GM12878 (cell line): ENCODE results near the gene BCORL1. TPM values are rescaled to one million over a fixed set of nuclear protein-coding genes. Genes with fewer than 3 reads are reported as not detected.

Source experiments
- ATAC-seq: fragments of 200-7000 bp; cut with Tn5 transposase; 3 replicates; pipeline ENCODE4 v1.9.1; 2020; ENCODE audit warnings: mild to moderate bottlenecking, moderate library complexity
- BruUV-seq: library from RNA; stranded (reverse); fragments of 400-500 nt; replicated peaks from 2 replicates; lab custom pipeline; 2021; lab: Mats Ljungman, UMichigan
- CTCF ChIA-PET: fragments of 300-600 bp; sonication (Branson Sonifier 250); formaldehyde crosslinking; extraction: SDS; loops from one replicate; lab custom pipeline; 2021; ENCODE audit warnings: inconsistent platforms; lab: Yijun Ruan, JAX
- POLR2A ChIA-PET: fragments of 350-600 bp; formaldehyde crosslinking; extraction: SDS; loops from one replicate; lab custom pipeline; 2021; ENCODE audit warnings: inconsistent platforms; lab: Charles Lee
- RAD21 ChIA-PET: fragments of 300-600 bp; sonication (Branson Sonifier 250); formaldehyde crosslinking; loops from one replicate; lab custom pipeline; 2023; ENCODE audit warnings: antibody characterized with exemption; ENCODE audit not compliant: unreplicated experiment; lab: Charles Lee
- SMC1A ChIA-PET: fragments of 300-600 bp; sonication (Branson Sonifier 250); formaldehyde crosslinking; loops from one replicate; lab custom pipeline; 2023; ENCODE audit not compliant: unreplicated experiment, uncharacterized antibody; lab: Charles Lee
- DNase-seq: peaks from one replicate; pipeline ENCODE4 v3.0.0-alpha.2; 2011; ENCODE audit warnings: low read depth, low spot score
- FAIRE-seq: peaks from 3 replicates; lab custom pipeline; 2011; peaks lifted over from hg19 to GRCh38; lab: Jason Lieb, UNC
- H2AFZ ChIP-seq: 2 replicates; pipeline ENCODE4 v1.6.0; 2011; ENCODE audit warnings: low read depth, low read length, control low read depth; ENCODE audit not compliant: control insufficient read depth
- H3K27ac ChIP-seq: 2 replicates; pipeline ENCODE4 v1.5.1; 2011; ENCODE audit warnings: control low read depth; ENCODE audit not compliant: control insufficient read depth, insufficient read depth
- H3K27me3 ChIP-seq, 2 experiments: replicated peaks in 1 of 2; 2 replicates each; pipeline versions ENCODE4 v1.6.0 to v1.6.1; 2011; ENCODE audit warnings: low read length in 1 of 2; ENCODE audit not compliant: control insufficient read depth in 2 of 2, insufficient read depth in 2 of 2
- H3K36me3 ChIP-seq, 2 experiments: 2 replicates each; pipeline ENCODE4 v1.5.1; 2011; ENCODE audit warnings: low read length in 1 of 2; ENCODE audit not compliant: control insufficient read depth in 2 of 2, insufficient read depth in 2 of 2
- H3K4me1 ChIP-seq: 2 replicates; pipeline ENCODE4 v1.6.1; 2011; ENCODE audit warnings: mild to moderate bottlenecking, low read length, moderate library complexity, mixed read lengths; ENCODE audit not compliant: control insufficient read depth, insufficient read depth
- H3K4me2 ChIP-seq: 2 replicates; pipeline ENCODE4 v1.6.0; 2011; ENCODE audit warnings: control low read depth; ENCODE audit not compliant: control insufficient read depth, insufficient read depth
- H3K4me3 ChIP-seq: fragments of 200-600 bp; sonication (generic); 2 replicates; pipeline ENCODE4 v1.5.1; 2016
- H3K79me2 ChIP-seq: 2 replicates; pipeline ENCODE4 v1.6.0; 2011; ENCODE audit warnings: low read length; ENCODE audit not compliant: control insufficient read depth, insufficient read depth
- H3K9ac ChIP-seq: 2 replicates; pipeline ENCODE4 v1.8.0; 2011; ENCODE audit warnings: low read length, control low read depth, mixed read lengths; ENCODE audit not compliant: control insufficient read depth, insufficient read depth
- H3K9me3 ChIP-seq: replicated peaks from 3 replicates; pipeline ENCODE4 v1.5.1; 2011; ENCODE audit warnings: mild to moderate bottlenecking, low read length; ENCODE audit not compliant: control insufficient read depth, insufficient read depth
- H4K20me1 ChIP-seq: 2 replicates; pipeline ENCODE4 v1.6.0; 2011; ENCODE audit not compliant: control insufficient read depth, insufficient read depth
- BCLAF1 ChIP-seq: fragments of 450-650 bp; IDR thresholded peaks from 2 replicates; pipeline ENCODE4 v1.6.1; 2017; ENCODE audit warnings: antibody characterized with exemption, mild to moderate bottlenecking, moderate library complexity
- E2F4 ChIP-seq: IDR thresholded peaks from 2 replicates; pipeline ENCODE4 v1.6.1; 2012; ENCODE audit warnings: low read depth, low read length, improper control_type of control experiment
- NFYA ChIP-seq: IDR thresholded peaks from 2 replicates; pipeline ENCODE4 v1.6.1; 2011; ENCODE audit warnings: low read depth, mild to moderate bottlenecking, low read length, improper control_type of control experiment, borderline replicate concordance
- NR2C1 ChIP-seq: fragments of 450-650 bp; IDR thresholded peaks from 2 replicates; pipeline ENCODE4 v1.6.1; 2017; ENCODE audit warnings: antibody characterized with exemption, mild to moderate bottlenecking, moderate library complexity
- NR2F1 ChIP-seq: fragments of 450-650 bp; conservative IDR thresholded peaks from 2 replicates; pipeline ENCODE4 v1.6.1; 2017; ENCODE audit warnings: mild to moderate bottlenecking
- PBX3 ChIP-seq: IDR thresholded peaks from 2 replicates; pipeline ENCODE4 v1.6.1; 2011; ENCODE audit warnings: mild to moderate bottlenecking, low read depth, low read length, moderate library complexity; ENCODE audit not compliant: insufficient replicate concordance
- SIN3A ChIP-seq: IDR thresholded peaks from 2 replicates; pipeline ENCODE4 v1.6.1; 2012; ENCODE audit warnings: low read depth, low read length, improper control_type of control experiment
- STAT1 ChIP-seq: fragments of 450-650 bp; conservative IDR thresholded peaks from 2 replicates; pipeline ENCODE4 v1.6.1; 2014; ENCODE audit warnings: antibody characterized with exemption, mild to moderate bottlenecking
- WGBS: methylation state at CpG from one replicate; pipeline ENCODE4 v1.1.6; 2016; ENCODE audit warnings: low lambda C conversion rate; ENCODE audit not compliant: insufficient replicate concordance, insufficient coverage; ENCODE audit errors: missing lambda C conversion rate; 5-methylcytosine and 5-hydroxymethylcytosine counted together
- in situ Hi-C: fragments of 300-500 bp; cut with MboI; formaldehyde crosslinking; loops from 9 replicates; pipeline ENCODE4 v1.14.3; 2018; ENCODE audit warnings: mixed read lengths
- intact Hi-C: fragments of 100-400 bp; cut with micrococcal nuclease; formaldehyde crosslinking; loops from one replicate; pipeline ENCODE4 v1.14.2; 2022; ENCODE audit not compliant: unreplicated experiment
- polyA plus RNA-seq, 11 experiments: library from polyadenylated mRNA; depleted of rRNA in 4 of 11; unstranded in 6 of 11; stranded (reverse) in 5 of 11; fragments of >200 nt; fragmentation: Nextera tagmentation in 4 of 11; fragmentation: Illumina TruSeq in 1 of 11; extraction: Ambion mirVana in 4 of 11; extraction: Trizol in 1 of 11; gene quantifications; 1 replicate in 1 of 11; 2 replicates in 10 of 11; pipeline versions ENCODE4 v1.2.1 to v1.2.3, GENCODE V29; 2011 to 2016; ENCODE audit warnings: inconsistent platforms in 2 of 11, missing spikeins in 2 of 11, low read depth in 1 of 11
- total RNA-seq, 4 experiments: library from RNA; depleted of rRNA in 3 of 4; stranded (reverse); fragments of >200 nt in 3 of 4; fragmentation: Illumina TruSeq in 1 of 4; extraction: Trizol in 1 of 4; gene quantifications; 2 replicates each; pipeline versions ENCODE4 v1.2.1 to v1.2.3, GENCODE V29; 2013 to 2021

The BCORL1 gene
- total and polyA plus RNA-seq, 10 of the 15 experiments (the other 5 are each of a cell fraction or from before 2014, with no cell fraction given), result 0.16 to 7.2 (median 0.94) TPM

- ChIA-PET CTCF (interaction anchor here (1.2 to 1.4 kb wide), 2 partner anchors 32 to 70 kb away, joined by 3 read pairs; no protein-coding TSS in a partner anchor), POLR2A (no interaction called here), RAD21 (no interaction called here)
Measured at GRCh38 chrX:129996120-129996519, 13.7 kb downstream of the BCORL1 start.

More at GRCh38 chrX:129996120-129996519, 13.7 kb downstream of the BCORL1 start:
- H3K9ac ChIP-seq, result no peak overlapping the region
- WGBS, result 48% methylated on average over 4 of the region's 4 CpGs
- no peaks in the 10 kb centered on the region for H3K79me2 ChIP-seq
- no peaks in the 10 kb centered on the region for H3K27me3 ChIP-seq
- ATAC-seq (no peak), DNase-seq (no peak), FAIRE-seq (no peak)
- H2AFZ ChIP-seq, result no peak overlapping the region
- in situ Hi-C loops (no loop called here), intact Hi-C loops (no loop called here)
- no peaks in the 10 kb centered on the region for H3K4me1 ChIP-seq
- H4K20me1 ChIP-seq, result no peaks in the 10 kb centered on the region
- BruUV-seq, result no TSS peak
- SMC1A ChIA-PET, result no interaction called here
- H3K27ac ChIP-seq, result no peak overlapping the region
- no peak for TF ChIP-seq NR2F1
- TF ChIP-seq SIN3A, result no peak
- no peak for TF ChIP-seq BCLAF1
- TF ChIP-seq NFYA, result no peak
- TF ChIP-seq STAT1, result no peak
- no peak for TF ChIP-seq E2F4
- TF ChIP-seq NR2C1, result no peak
- TF ChIP-seq PBX3, result no peak
- TF ChIP-seq, all 136 proteins: peak for 0
- Histone ChIP-seq H3K36me3 (no peaks in the 10 kb centered on the region), H3K4me3 (no peak overlapping the region), H3K9me3 (no peaks in the 10 kb centered on the region), H3K4me2 (no peak overlapping the region)
